Measurements from ENCODE around the gene GTF3C4.

The GTF3C4 gene

DNA sequence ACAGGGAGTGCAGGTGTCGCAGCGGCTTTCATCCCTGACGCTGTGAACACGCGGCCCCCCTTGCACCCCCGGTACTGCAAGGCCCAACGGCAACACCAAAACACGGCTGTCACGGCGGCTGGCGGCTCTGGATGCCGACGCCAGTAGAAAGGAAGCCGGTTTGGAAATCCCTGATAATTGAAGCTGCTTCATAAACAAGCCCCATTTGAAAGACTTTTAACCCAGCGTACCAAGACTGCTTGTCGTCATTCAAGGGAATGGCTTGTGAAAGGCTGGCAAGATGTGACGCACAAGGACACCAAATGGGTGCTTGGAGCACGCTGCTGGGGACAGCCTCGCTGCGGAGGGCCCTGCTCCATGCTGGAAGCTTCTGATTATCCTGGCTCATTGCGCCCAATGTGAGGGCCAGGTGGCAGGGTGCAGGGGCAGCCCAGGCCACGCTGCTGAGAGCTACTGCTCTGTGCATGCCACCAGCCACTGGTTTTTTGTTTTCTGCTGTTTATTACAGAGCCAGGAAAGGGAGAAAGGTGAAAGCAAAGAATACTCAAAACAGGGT is 63.1 kb downstream of the GTF3C4 start:
- DNase-seq (ENCODE audit: low read depth in 2 of 2), result no peak
- no peak overlapping the region for H3K4me3 ChIP-seq (replicated peaks in 1 of 2; ENCODE audit: low read depth in 2 of 2, low read length in 2 of 2)
- TF ChIP-seq, protein P1, sequence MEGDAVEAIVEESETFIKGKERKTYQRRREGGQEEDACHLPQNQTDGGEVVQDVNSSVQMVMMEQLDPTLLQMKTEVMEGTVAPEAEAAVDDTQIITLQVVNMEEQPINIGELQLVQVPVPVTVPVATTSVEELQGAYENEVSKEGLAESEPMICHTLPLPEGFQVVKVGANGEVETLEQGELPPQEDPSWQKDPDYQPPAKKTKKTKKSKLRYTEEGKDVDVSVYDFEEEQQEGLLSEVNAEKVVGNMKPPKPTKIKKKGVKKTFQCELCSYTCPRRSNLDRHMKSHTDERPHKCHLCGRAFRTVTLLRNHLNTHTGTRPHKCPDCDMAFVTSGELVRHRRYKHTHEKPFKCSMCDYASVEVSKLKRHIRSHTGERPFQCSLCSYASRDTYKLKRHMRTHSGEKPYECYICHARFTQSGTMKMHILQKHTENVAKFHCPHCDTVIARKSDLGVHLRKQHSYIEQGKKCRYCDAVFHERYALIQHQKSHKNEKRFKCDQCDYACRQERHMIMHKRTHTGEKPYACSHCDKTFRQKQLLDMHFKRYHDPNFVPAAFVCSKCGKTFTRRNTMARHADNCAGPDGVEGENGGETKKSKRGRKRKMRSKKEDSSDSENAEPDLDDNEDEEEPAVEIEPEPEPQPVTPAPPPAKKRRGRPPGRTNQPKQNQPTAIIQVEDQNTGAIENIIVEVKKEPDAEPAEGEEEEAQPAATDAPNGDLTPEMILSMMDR (IDR thresholded peaks at IDR 0.05; ENCODE audit: low read depth, low read length), result no peak

- DNase-seq (ENCODE audit: low read depth in 2 of 2), result no peak
- TF ChIP-seq, protein P1 (IDR thresholded peaks at IDR 0.05; ENCODE audit: low read depth, low read length), result no peak
- no peak overlapping the region for H3K4me3 ChIP-seq (replicated peaks in 1 of 2; ENCODE audit: low read depth in 2 of 2, low read length in 2 of 2)
Measured at GRCh38 chr9:132739710-132740310, 69.5 kb downstream of the GTF3C4 start.

GRCh38 chr9:132740526-132741309 is 70.5 kb downstream of the GTF3C4 start:
- H3K4me3 ChIP-seq (replicated peaks in 1 of 2; ENCODE audit: low read depth in 2 of 2, low read length in 2 of 2), result no peak overlapping the region
- TF ChIP-seq, protein P1 (IDR thresholded peaks at IDR 0.05; ENCODE audit: low read depth, low read length), result no peak
- DNase-seq (ENCODE audit: low read depth in 2 of 2), result no peak

DNA sequence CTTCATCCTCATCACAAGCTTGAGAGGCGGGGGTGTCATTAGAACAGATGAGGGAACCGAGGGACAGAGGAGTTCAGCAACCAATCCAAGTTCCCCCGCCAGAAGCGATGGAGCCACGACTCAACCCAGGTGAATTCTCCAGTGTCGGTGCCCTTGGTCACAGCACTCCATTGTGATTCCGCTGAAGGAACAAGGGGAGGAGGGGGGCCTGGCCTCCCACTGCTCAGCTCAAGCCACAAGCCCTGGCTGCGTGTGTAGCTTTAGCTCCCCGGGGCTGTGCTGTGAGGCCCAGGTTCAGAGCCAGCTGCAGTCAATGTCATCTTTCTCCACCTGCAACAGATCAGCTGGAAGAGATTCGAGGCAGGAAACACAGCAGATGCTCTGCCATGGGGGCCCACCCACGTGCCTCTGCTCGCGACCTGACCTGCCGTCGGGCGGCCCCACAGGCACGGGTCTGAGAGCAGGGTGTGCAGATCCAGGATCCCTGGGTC is 72.6 kb downstream of the GTF3C4 start:
- no peak for DNase-seq (ENCODE audit: low read depth in 2 of 2)
- TF ChIP-seq, protein P1 (IDR thresholded peaks at IDR 0.05; ENCODE audit: low read depth, low read length), result no peak
- no peak overlapping the region for H3K4me3 ChIP-seq (replicated peaks in 1 of 2; ENCODE audit: low read depth in 2 of 2, low read length in 2 of 2)

- no peak for DNase-seq (ENCODE audit: low read depth in 2 of 2)
- TF ChIP-seq, protein P1 (IDR thresholded peaks at IDR 0.05; ENCODE audit: low read depth, low read length), result no peak
- no peak overlapping the region for H3K4me3 ChIP-seq (replicated peaks in 1 of 2; ENCODE audit: low read depth in 2 of 2, low read length in 2 of 2)
Measured at GRCh38 chr9:132743931-132744479, 73.7 kb downstream of the GTF3C4 start.
